GM23338 (cell line): ENCODE measurements around the gene CETP.

Source experiments
- CREB1 ChIP-seq: fragments of 250-450 bp; sonication (Bioruptor Pico); IDR thresholded peaks from 2 replicates; pipeline ENCODE4 v1.5.0; 2020; ENCODE audit warnings: low read depth, mild to moderate bottlenecking, moderate library complexity
- CTCF ChIP-seq, 2 experiments: fragments of 200-600 bp in 1 of 2; sonication (generic) in 1 of 2; conservative IDR thresholded peaks; 2 replicates each; pipeline versions ENCODE4 v1.5.1 to v1.6.1; 2016 to 2017; ENCODE audit warnings: antibody characterized with exemption in 2 of 2, low read depth in 2 of 2, mild to moderate bottlenecking in 2 of 2, moderate library complexity in 1 of 2
- EZH2 ChIP-seq: fragments of 200-600 bp; sonication (generic); IDR thresholded peaks from one replicate; pipeline ENCODE4 v1.8.0; 2017; ENCODE audit warnings: antibody characterized with exemption, mild to moderate bottlenecking, low read depth; ENCODE audit not compliant: unreplicated experiment
- EZH2phosphoT487 ChIP-seq: fragments of 200-600 bp; sonication (generic); IDR thresholded peaks from one replicate; pipeline ENCODE4 v1.8.1; 2018; ENCODE audit warnings: antibody characterized with exemption; ENCODE audit not compliant: unreplicated experiment
- JUNB ChIP-seq: IDR thresholded peaks from one replicate; pipeline ENCODE4 v1.6.1; 2016; ENCODE audit warnings: antibody characterized with exemption; ENCODE audit not compliant: unreplicated experiment
- NANOG ChIP-seq: IDR thresholded peaks from 2 replicates; pipeline ENCODE4 v1.6.1; 2016; ENCODE audit warnings: antibody characterized with exemption, borderline replicate concordance
- POLR2AphosphoS5 ChIP-seq: IDR thresholded peaks from 2 replicates; pipeline ENCODE4 v1.6.1; 2016; ENCODE audit warnings: antibody characterized with exemption, low read depth
- REST ChIP-seq: IDR thresholded peaks from one replicate; pipeline ENCODE4 v1.6.1; 2018; ENCODE audit warnings: antibody characterized with exemption; ENCODE audit not compliant: unreplicated experiment
- STAT1 ChIP-seq: IDR thresholded peaks from one replicate; pipeline ENCODE4 v1.6.1; 2016; ENCODE audit warnings: antibody characterized with exemption; ENCODE audit not compliant: unreplicated experiment
- ZNF114 ChIP-seq: fragments of 250-450 bp; sonication (Bioruptor Pico); IDR thresholded peaks from 2 replicates; pipeline ENCODE4 v1.5.0; 2020; ENCODE audit warnings: mild to moderate bottlenecking, moderate library complexity
- ZNF331 ChIP-seq: fragments of 250-450 bp; sonication (Bioruptor Pico); IDR thresholded peaks from 2 replicates; pipeline ENCODE4 v1.5.0; 2020; ENCODE audit warnings: low read depth, mild to moderate bottlenecking, moderate library complexity
- TF ChIP-seq, protein P1 (sequence below): IDR thresholded peaks from 2 replicates; pipeline ENCODE4 v1.6.1; 2016; ENCODE audit warnings: antibody characterized with exemption

DNA sequence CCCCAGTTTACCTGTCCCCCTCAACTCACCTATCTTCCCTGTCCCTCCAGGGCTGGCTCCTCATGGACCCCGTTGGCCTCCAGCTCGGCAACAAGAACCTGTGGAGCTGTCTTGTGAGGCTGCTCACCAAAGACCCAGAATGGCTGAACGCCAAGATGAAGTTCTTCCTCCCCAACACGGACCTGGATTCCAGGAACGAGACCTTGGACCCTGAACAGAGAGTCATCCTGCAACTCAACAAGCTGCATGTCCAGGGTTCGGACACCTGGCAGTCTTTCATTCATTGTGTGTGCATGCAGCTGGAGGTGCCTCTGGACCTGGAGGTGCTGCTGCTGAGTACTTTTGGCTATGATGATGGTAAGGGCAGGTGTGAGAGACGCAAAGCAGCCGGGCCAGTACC is 58.9 kb downstream of the CETP start:
- TF ChIP-seq CTCF (conservative IDR thresholded peaks at IDR 0.05; ENCODE audit: low read depth in 2 of 2): no peak
- TF ChIP-seq CREB1 (CRISPR knock-in tag): no peak
- TF ChIP-seq EZH2phosphoT487: no peak
- TF ChIP-seq POLR2AphosphoS5: no peak
- no peak for TF ChIP-seq REST
- no peak for TF ChIP-seq EZH2
- TF ChIP-seq, protein P1, sequence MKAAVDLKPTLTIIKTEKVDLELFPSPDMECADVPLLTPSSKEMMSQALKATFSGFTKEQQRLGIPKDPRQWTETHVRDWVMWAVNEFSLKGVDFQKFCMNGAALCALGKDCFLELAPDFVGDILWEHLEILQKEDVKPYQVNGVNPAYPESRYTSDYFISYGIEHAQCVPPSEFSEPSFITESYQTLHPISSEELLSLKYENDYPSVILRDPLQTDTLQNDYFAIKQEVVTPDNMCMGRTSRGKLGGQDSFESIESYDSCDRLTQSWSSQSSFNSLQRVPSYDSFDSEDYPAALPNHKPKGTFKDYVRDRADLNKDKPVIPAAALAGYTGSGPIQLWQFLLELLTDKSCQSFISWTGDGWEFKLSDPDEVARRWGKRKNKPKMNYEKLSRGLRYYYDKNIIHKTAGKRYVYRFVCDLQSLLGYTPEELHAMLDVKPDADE: no peak
- no peak for TF ChIP-seq JUNB
- TF ChIP-seq NANOG: no peak
- TF ChIP-seq STAT1: no peak
- no peak for TF ChIP-seq ZNF331 (CRISPR knock-in tag)
- no peak for TF ChIP-seq ZNF114 (CRISPR knock-in tag)
